ENCODE measurements around the gene WDHD1.
"Not testable (repeated sequence)": the region's sequence is repeated elsewhere in the genome, so short reads cannot be mapped to it uniquely, and the experiment has no call there.

WDHD1 gene

DNA sequence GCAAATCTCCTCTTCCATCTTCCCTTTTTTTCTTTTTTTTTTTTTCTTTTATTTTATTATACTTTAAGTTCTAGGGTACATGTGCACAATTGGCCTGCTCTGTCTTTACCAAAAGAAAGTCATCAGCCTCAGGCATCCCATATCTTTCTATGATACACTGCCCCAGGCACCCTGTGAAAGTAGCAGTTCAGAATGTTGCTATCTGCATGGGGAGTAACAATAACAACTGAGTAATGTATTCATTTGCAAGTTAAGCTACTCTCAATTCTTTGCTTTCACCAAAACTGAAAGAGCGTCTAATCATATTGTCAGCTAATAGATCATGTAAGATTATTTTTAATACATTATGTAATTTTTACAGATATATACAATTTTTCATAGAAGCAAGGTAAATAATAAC, 110.8 kb downstream of the WDHD1 start:
- no peak overlapping the region for H3K4me3 ChIP-seq (ENCODE audit: low read length)
- no peak for DNase-seq (ENCODE audit: low read depth)
- no peak for TF ChIP-seq CTCF (IDR thresholded peaks at IDR 0.05; ENCODE audit: insufficient read depth, low read depth, low read length, missing control alignments)

- TF ChIP-seq CTCF (IDR thresholded peaks at IDR 0.05; ENCODE audit: insufficient read depth, low read depth, low read length, missing control alignments) = no peak
- no peak for DNase-seq (ENCODE audit: low read depth)
- H3K4me3 ChIP-seq (ENCODE audit: low read length) = no peak overlapping the region
Measured at GRCh38 chr14:54909817-54910558, 116.9 kb downstream of the WDHD1 start.

GRCh38 chr14:54908973-54909372, 117.9 kb downstream of the WDHD1 start:
- not testable (repeated sequence) for H3K4me3 ChIP-seq (ENCODE audit: low read length); DNase-seq (ENCODE audit: low read depth)

DNA sequence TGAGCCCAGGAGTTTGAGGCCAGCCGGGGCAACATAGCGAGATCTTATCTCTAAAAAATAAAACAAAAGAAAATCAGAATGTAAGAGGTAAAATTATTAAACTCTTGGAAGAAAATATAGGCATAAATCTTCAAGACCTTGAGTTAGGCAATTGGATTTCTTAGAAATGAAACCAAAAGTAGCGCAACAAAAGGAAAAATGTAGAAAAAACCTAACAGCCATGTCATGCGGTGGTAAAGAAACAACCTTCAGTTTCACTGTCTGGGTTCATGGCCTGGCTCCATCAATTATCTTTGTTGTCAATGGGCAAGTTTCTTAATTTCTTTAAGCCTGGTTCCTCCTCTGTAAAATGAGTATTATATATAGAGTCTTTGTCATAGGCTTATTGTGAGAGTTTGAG, 118.7 kb downstream of the WDHD1 start:
- no peak for TF ChIP-seq CTCF (IDR thresholded peaks at IDR 0.05; ENCODE audit: insufficient read depth, low read depth, low read length, missing control alignments)
- no peak for DNase-seq (ENCODE audit: low read depth)
- no peak overlapping the region for H3K4me3 ChIP-seq (ENCODE audit: low read length)

DNA sequence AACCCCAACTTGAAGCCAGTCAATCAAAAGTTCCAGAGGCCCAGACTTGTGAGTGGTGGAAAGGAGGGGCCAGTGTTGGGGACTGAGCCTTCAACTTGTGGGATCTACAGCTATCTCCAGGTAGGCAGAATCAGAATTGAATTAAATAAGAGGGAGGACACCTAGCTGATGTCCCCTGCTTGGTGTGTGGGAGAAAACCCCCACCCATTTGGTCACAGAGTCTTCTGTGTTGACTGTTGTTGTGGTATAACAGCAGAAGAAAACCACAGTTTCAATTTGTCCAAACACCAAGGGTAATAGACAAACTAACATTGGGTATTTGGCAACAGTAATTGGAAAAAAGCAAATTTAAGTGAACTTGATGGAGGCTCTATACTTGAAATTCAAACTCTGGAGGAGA, 120.8 kb downstream of the WDHD1 start:
- TF ChIP-seq CTCF (IDR thresholded peaks at IDR 0.05; ENCODE audit: insufficient read depth, low read depth, low read length, missing control alignments) = no peak
- H3K4me3 ChIP-seq (ENCODE audit: low read length) = no peak overlapping the region
- no peak for DNase-seq (ENCODE audit: low read depth)

- H3K4me3 ChIP-seq (ENCODE audit: low read length) = peak within 1 kb of the TSS; percentile 71
- DNase-seq (ENCODE audit: low read depth) = peak; percentile 68
- peak; percentile 32 for TF ChIP-seq CTCF (IDR thresholded peaks at IDR 0.05; ENCODE audit: insufficient read depth, low read depth, low read length, missing control alignments)
Measured at GRCh38 chr14:54902521-54903420, 124.1 kb downstream of the WDHD1 start, which contains the start of gene GCH1. Gene GCH1 (minus strand): TSS chr14:54902826. CDS start chr14:54902663, 163 bp downstream.

- DNase-seq (ENCODE audit: low read depth) = peak; percentile 68
Measured at GRCh38 chr14:54902143-54902520, 124.8 kb downstream of the WDHD1 start.

More at GRCh38 chr14:54902143-54902520, 124.8 kb downstream of the WDHD1 start:
- no peak for TF ChIP-seq CTCF (IDR thresholded peaks at IDR 0.05; ENCODE audit: insufficient read depth, low read depth, low read length, missing control alignments)
- peak overlapping the region; percentile 71 for H3K4me3 ChIP-seq (ENCODE audit: low read length)

All from epithelial cell of esophagus (primary cell).